ENCODE measurements around the gene NRCAM.
"Not testable (repeated sequence)": the region's sequence is repeated elsewhere in the genome, so short reads cannot be mapped to it uniquely, and the experiment has no call there.

NRCAM gene

GRCh38 chr7:108278776-108279175, 177.5 kb downstream of the NRCAM start:
- no peak for DNase-seq (ENCODE audit: low read depth)

- no peak for DNase-seq (ENCODE audit: low read depth)
Observed at GRCh38 chr7:108278281-108278680, 178.0 kb downstream of the NRCAM start.

- not testable (repeated sequence) for DNase-seq (ENCODE audit: low read depth)
Observed at GRCh38 chr7:108274447-108274846, 181.8 kb downstream of the NRCAM start.

GRCh38 chr7:108272891-108273290, 183.3 kb downstream of the NRCAM start:
- DNase-seq (ENCODE audit: low read depth) = not testable (repeated sequence)

- DNase-seq (ENCODE audit: low read depth) = no peak
Observed at GRCh38 chr7:108270385-108271015, 185.7 kb downstream of the NRCAM start.

- no peak for DNase-seq (ENCODE audit: low read depth)
Observed at GRCh38 chr7:108268200-108268820, 187.9 kb downstream of the NRCAM start.

GRCh38 chr7:108267615-108268014, 188.6 kb downstream of the NRCAM start:
- DNase-seq (ENCODE audit: low read depth) = no peak

GRCh38 chr7:108266491-108266890, 189.7 kb downstream of the NRCAM start:
- no peak for DNase-seq (ENCODE audit: low read depth)

- no peak for DNase-seq (ENCODE audit: low read depth)
Observed at GRCh38 chr7:108266035-108266434, 190.2 kb downstream of the NRCAM start.

GRCh38 chr7:108265007-108265406, 191.2 kb downstream of the NRCAM start:
- no peak for DNase-seq (ENCODE audit: low read depth)

GRCh38 chr7:108263425-108263824, 192.8 kb downstream of the NRCAM start:
- no peak for DNase-seq (ENCODE audit: low read depth)

GRCh38 chr7:108261560-108262255, 194.5 kb downstream of the NRCAM start:
- DNase-seq (ENCODE audit: low read depth) = no peak

- DNase-seq (ENCODE audit: low read depth) = not testable (repeated sequence)
Observed at GRCh38 chr7:108259447-108259846, 196.8 kb downstream of the NRCAM start.

- DNase-seq (ENCODE audit: low read depth) = no peak
Observed at GRCh38 chr7:108257954-108258353, 198.3 kb downstream of the NRCAM start.

GRCh38 chr7:108254259-108254658, 202.0 kb downstream of the NRCAM start:
- no peak for DNase-seq (ENCODE audit: low read depth)

- DNase-seq (ENCODE audit: low read depth) = no peak
Observed at GRCh38 chr7:108253275-108254044, 202.8 kb downstream of the NRCAM start.

- no peak for DNase-seq (ENCODE audit: low read depth)
Observed at GRCh38 chr7:108252177-108252576, 204.1 kb downstream of the NRCAM start.

- DNase-seq (ENCODE audit: low read depth) = no peak
Observed at GRCh38 chr7:108251700-108252099, 204.5 kb downstream of the NRCAM start.

GRCh38 chr7:108249453-108249852, 206.8 kb downstream of the NRCAM start:
- DNase-seq (ENCODE audit: low read depth) = no peak

- DNase-seq (ENCODE audit: low read depth) = no peak
Observed at GRCh38 chr7:108248821-108249220, 207.4 kb downstream of the NRCAM start.

GRCh38 chr7:108248418-108248817, 207.8 kb downstream of the NRCAM start:
- no peak for DNase-seq (ENCODE audit: low read depth)

GRCh38 chr7:108247614-108248013, 208.6 kb downstream of the NRCAM start:
- no peak for DNase-seq (ENCODE audit: low read depth)
